GM18498 (cell line): ENCODE data around the gene YWHAB.
"Not testable (repeated sequence)": the region's sequence is repeated elsewhere in the genome, so short reads cannot be mapped to it uniquely, and the experiment has no call there.

ENCODE experiments used
- ATAC-seq: cut with Tn5 transposase; IDR thresholded peaks from one replicate; pipeline ENCODE4 v1.9.1; 2021; ENCODE audit warnings: mild to moderate bottlenecking, moderate library complexity; ENCODE audit not compliant: unreplicated experiment

Gene YWHAB

DNA sequence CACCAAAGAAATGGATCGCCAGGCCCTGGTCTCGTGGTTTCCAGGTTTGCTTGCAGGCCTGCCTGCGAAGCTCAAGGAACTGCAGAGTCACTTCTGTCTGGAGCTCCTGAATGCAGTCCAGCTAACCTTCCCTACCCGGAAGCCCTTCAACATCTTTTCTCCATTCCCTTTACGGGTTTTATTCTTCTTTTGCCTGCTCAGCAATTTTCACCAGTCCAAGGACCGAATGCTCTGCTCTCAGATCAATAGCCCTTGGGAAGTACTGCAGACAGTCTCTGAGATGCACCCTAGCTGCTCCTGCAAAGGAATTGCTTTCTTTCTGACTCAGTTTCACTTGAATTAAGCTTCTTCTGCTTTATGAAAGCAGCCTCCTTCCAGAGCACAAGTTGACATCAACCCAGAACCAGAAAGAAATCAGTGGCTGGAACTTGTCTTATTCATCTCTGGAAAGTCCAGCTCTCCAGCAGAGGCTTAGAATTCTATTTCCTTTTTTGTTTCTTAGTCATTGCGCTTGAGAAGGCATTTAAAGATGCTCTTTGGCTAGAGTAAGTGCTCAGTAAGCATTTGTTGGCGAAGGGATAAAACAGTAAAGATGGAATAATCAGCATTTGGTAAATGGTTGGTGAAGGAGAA, 18.7 kb upstream of the YWHAB start:
- no peak for ATAC-seq

- no peak for ATAC-seq
Measured at GRCh38 chr20:44869471-44869870, 16.0 kb upstream of the YWHAB start.

- ATAC-seq, result not testable (repeated sequence)
Measured at GRCh38 chr20:44882360-44882759, 3.1 kb upstream of the YWHAB start.

- no peak for ATAC-seq
Measured at GRCh38 chr20:44883214-44883902, 2.1 kb upstream of the YWHAB start.

DNA sequence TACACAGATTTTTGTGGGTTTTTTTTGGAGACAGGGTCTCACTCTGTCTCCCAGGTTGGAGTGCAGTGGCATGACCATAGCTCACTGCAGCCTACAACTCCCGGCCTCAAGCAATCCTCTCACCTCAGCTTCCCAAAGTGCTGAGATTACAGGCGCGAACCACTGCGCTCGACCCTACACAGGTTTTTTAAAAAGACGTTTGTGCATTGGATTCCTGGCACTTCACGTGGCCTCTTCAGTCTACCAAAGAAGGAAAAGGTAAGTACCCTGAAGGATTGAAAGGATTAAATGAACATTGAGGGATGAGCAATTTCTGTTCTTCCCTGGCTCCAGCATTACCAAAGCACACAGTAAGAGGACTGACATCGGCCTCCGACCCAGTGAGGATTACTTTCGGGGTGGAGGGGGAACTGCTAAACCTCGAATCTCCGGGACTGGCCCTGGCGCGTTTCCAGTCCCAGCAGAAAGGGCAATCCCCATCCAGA, 556 bp upstream of the YWHAB start:
- ATAC-seq, result no peak

- no peak for ATAC-seq
Measured at GRCh38 chr20:44886266-44886651, 754 bp downstream of the YWHAB start.

DNA sequence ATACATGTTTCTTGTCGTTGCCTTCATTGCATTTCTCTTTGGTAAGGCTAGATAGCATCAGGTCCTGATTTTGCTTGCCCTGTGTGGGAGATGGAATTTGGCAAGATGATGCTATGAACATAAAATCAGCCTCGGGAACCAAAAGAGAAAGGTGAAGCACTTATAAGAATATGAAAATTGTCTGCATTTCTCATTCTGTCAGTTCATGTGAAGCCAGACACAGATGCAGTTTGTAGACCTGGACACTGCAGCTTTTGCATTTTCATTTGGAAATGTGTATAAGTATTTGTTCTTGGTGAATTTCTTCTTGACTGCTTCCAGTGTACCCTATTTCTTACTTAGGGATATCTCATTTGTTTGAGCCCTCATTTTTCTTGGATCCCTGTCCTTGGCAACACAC, 1.3 kb downstream of the YWHAB start:
- no peak for ATAC-seq

GRCh38 chr20:44887466-44887865, 2.0 kb downstream of the YWHAB start:
- no peak for ATAC-seq

DNA sequence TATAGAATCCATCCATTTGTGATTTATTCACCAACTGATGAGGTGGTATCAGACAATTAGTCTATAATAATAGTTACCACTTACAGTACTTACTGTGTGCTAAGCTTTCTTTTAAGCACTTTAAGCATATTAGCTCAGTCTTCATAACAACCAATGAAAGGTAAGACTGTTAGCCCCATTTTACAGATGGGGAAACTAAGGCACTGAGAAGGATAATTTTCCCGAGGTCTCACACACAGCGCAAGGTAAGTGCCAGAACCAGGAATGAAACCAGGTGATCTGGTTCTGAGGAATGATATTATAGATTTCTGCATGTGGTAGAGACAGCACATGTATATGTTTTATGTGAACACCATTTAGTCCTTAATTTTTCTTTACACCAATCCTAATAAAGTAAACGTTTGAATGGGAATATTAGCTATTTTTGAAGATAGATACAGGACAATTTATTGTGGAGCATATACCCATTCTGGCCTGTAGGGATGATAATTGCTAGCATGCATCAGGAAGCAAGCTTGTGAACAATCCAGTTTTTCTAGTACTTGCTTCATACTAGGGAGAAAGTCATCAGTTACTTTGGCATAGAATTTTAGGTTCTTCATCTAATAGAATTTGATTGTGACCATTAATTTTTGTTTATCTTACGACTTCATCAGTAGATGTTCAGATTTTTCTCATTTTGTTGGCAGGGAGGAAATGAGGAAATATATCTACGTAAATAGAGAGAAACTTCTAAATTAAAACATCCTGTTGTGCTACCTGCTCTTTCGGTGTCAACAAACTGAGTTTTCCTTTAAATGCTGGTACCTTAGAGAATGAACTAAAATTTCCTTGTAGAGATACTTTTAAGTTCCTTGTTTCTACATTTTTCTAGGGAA, 3.0 kb downstream of the YWHAB start:
- ATAC-seq, result no peak

DNA sequence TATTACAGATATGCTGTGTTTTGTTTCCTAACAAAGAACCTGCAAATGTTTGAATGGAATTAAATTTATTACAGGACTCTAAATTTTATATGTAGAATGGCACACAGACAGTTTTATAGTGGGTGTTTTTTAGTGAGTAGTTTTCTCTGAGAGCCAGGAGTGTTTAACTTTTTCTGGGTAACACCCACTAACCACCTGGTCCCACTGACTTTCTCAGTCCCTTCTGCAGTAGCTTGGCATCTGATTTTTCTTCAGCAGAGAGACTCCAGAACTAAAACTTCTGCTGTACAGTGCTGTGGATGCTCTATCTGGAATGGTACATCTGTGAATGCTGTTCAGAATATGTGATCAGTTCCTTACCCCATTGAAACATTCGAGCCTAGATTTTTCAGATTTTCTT, 6.3 kb downstream of the YWHAB start:
- ATAC-seq, result no peak

GRCh38 chr20:44894959-44895358, 9.5 kb downstream of the YWHAB start:
- no peak for ATAC-seq

- ATAC-seq, result no peak
Measured at GRCh38 chr20:44896583-44896982, 11.1 kb downstream of the YWHAB start.

DNA sequence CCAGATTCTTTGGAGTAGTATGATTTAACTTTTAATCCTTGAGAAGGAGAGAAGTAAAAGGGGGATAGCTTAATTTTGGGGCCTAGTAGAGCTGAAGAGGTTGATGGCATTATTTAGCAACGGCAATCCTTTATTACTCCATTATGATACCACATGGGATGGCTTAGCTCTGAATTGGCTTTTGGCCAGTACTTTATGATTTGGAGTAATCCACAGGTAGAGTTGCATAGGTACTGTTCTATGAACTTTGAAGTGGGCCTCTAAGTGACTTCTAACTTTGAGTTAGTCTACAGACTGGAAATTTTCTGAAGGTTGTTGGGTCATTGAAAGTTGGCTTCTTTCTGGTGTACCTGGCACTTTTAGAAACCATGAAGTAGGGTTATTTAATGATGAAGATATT, 11.6 kb downstream of the YWHAB start:
- ATAC-seq, result no peak

DNA sequence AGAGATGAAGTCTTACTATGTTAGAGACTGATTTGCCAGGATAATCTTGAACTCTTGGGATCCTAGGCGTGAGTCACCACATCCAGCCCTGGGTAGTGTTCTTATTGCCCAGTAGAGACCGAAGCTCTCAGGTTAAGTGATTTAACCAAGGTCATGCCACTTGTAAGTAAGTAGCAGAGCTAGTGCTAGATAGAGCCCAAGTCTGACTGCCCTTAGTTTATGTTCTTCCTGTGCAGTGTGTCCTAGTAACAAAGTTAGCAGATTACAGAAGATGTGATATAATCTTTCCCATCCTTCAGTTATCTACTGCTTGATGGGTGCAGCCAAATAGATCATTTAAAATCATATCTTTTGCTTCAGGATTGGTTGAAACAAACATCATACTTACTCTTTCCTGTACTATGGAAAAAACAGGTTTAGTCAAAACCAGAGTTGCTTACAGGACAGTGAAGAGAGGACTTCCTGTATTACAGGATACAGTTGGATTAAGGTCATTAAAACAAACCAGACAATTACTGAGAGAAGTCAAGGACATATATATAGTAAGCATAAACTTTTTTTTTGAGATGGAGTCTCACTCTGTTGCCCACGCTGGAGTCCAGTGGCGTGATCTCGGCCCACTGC, 14.8 kb downstream of the YWHAB start:
- no peak for ATAC-seq

DNA sequence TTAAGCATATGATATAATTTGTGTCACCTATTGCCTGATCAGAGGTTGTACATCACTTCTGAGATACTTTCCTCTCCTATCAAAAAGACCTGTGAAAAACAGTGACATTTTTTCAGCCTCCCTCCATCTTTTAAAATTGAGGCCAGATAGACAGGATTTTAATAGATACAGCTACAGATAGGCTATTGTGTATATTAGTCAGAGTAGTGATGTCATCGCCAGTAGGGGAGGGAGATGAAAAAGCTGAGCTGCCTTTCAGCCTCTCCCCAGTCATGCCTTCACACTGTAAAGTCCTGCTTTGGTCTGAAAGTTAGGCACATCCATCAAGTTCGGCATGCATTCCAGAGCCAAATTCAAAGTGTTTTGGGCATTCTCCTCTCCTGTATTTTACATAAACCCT, 16.5 kb downstream of the YWHAB start:
- ATAC-seq, result no peak

- no peak for ATAC-seq
Measured at GRCh38 chr20:44904377-44904776, 18.9 kb downstream of the YWHAB start.

- peak; percentile 7 for ATAC-seq
Measured at GRCh38 chr20:44908987-44909871, 23.7 kb downstream of the YWHAB start.

GRCh38 chr20:44909872-44910689, 24.6 kb downstream of the YWHAB start, which contains the start of gene PABPC1L:
PABPC1L (plus strand) TSS chr20:44910060; CDS start chr20:44910144, 84 bp downstream.
- ATAC-seq, result peak; percentile 90

DNA sequence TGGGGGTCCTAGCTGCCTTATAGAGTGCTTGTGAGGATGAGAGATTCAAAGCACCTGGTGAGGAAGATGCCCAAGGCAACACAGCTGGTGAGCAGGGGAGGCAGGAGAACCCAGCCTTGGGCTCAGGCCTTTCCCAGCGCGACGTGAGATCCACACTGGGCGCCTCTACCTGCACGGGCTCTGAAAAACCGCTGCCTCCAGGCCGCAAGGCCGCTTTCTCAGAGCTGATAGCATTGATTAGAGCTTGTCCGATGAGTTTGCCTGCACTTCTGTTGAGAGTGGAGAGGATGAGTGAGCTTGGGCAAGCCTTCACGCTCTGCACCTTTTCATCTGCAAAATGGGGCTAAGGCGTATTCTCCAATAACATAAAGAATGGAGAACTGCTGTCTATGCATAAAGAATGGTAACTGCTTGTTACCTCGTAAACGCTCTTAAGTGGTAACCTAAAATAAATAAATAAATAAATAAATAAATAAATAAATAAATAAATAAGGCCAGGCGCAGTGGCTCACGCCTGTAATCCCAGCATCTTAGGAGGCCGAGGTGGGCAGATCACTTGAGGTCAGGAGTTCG, 25.3 kb downstream of the YWHAB start:
- ATAC-seq, result no peak
